ENCODE measurements around the gene LIX1L. TPM values are rescaled to one million over a fixed set of nuclear protein-coding genes. Genes with fewer than 3 reads are reported as not detected.

Gene LIX1L
- total and polyA plus RNA-seq, 2 of the 13 experiments (the other 11 are each of a cell fraction or from before 2014, with no cell fraction given): 8.1 to 24.9 TPM

- TF ChIP-seq KLF12 (CRISPR knock-in tag; IDR thresholded peaks at IDR 0.05; ENCODE audit: borderline replicate concordance): no peak
- TF ChIP-seq, protein P1, sequence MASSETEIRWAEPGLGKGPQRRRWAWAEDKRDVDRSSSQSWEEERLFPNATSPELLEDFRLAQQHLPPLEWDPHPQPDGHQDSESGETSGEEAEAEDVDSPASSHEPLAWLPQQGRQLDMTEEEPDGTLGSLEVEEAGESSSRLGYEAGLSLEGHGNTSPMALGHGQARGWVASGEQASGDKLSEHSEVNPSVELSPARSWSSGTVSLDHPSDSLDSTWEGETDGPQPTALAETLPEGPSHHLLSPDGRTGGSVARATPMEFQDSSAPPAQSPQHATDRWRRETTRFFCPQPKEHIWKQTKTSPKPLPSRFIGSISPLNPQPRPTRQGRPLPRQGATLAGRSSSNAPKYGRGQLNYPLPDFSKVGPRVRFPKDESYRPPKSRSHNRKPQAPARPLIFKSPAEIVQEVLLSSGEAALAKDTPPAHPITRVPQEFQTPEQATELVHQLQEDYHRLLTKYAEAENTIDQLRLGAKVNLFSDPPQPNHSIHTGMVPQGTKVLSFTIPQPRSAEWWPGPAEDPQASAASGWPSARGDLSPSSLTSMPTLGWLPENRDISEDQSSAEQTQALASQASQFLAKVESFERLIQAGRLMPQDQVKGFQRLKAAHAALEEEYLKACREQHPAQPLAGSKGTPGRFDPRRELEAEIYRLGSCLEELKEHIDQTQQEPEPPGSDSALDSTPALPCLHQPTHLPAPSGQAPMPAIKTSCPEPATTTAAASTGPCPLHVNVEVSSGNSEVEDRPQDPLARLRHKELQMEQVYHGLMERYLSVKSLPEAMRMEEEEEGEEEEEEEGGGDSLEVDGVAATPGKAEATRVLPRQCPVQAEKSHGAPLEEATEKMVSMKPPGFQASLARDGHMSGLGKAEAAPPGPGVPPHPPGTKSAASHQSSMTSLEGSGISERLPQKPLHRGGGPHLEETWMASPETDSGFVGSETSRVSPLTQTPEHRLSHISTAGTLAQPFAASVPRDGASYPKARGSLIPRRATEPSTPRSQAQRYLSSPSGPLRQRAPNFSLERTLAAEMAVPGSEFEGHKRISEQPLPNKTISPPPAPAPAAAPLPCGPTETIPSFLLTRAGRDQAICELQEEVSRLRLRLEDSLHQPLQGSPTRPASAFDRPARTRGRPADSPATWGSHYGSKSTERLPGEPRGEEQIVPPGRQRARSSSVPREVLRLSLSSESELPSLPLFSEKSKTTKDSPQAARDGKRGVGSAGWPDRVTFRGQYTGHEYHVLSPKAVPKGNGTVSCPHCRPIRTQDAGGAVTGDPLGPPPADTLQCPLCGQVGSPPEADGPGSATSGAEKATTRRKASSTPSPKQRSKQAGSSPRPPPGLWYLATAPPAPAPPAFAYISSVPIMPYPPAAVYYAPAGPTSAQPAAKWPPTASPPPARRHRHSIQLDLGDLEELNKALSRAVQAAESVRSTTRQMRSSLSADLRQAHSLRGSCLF (CRISPR knock-in tag; IDR thresholded peaks at IDR 0.05; ENCODE audit: borderline replicate concordance): no peak
- peak; percentile 66 for TF ChIP-seq POLR2G (IDR thresholded peaks at IDR 0.05; ENCODE audit: low read depth, low read length)
- TF ChIP-seq HNRNPK (IDR thresholded peaks at IDR 0.05; ENCODE audit: low read depth, low read length, poor library complexity, severe bottlenecking): peak; percentile 74
- TF ChIP-seq ZKSCAN5 (CRISPR knock-in tag; IDR thresholded peaks at IDR 0.05): no peak
- TF ChIP-seq, protein P2, sequence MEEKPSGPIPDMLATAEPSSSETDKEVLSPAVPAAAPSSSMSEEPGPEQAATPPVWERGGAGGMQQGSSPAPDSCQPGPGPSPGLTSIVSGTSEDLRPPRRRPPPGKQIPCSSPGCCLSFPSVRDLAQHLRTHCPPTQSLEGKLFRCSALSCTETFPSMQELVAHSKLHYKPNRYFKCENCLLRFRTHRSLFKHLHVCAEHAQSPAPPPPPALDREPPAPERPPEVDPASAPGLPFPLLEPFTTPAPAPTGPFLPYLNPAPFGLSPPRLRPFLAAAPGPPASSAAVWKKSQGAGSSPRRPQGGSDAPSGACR (CRISPR knock-in tag; IDR thresholded peaks at IDR 0.05): no peak
- TF ChIP-seq IKZF1 (IDR thresholded peaks at IDR 0.05): no peak
- TF ChIP-seq MIXL1 (CRISPR knock-in tag; IDR thresholded peaks at IDR 0.05): no peak
- TF ChIP-seq CBX1 (IDR thresholded peaks at IDR 0.05; ENCODE audit: low read depth): peak; percentile 37
- TF ChIP-seq ZNF724P (CRISPR knock-in tag; IDR thresholded peaks at IDR 0.05; ENCODE audit: borderline replicate concordance): no peak
- TF ChIP-seq, protein P3, sequence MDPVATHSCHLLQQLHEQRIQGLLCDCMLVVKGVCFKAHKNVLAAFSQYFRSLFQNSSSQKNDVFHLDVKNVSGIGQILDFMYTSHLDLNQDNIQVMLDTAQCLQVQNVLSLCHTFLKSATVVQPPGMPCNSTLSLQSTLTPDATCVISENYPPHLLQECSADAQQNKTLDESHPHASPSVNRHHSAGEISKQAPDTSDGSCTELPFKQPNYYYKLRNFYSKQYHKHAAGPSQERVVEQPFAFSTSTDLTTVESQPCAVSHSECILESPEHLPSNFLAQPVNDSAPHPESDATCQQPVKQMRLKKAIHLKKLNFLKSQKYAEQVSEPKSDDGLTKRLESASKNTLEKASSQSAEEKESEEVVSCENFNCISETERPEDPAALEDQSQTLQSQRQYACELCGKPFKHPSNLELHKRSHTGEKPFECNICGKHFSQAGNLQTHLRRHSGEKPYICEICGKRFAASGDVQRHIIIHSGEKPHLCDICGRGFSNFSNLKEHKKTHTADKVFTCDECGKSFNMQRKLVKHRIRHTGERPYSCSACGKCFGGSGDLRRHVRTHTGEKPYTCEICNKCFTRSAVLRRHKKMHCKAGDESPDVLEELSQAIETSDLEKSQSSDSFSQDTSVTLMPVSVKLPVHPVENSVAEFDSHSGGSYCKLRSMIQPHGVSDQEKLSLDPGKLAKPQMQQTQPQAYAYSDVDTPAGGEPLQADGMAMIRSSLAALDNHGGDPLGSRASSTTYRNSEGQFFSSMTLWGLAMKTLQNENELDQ (CRISPR knock-in tag; IDR thresholded peaks at IDR 0.05; ENCODE audit: borderline replicate concordance): no peak
- TF ChIP-seq PHF8 (CRISPR knock-in tag; IDR thresholded peaks at IDR 0.05): peak; percentile 58
- no peak for TF ChIP-seq TAF1 (CRISPR knock-in tag; IDR thresholded peaks at IDR 0.05)
- TF ChIP-seq MTERF4 (CRISPR knock-in tag; IDR thresholded peaks at IDR 0.05): no peak; the same call in 1 of the 2 replicates
- TF ChIP-seq NRL (CRISPR knock-in tag; IDR thresholded peaks at IDR 0.05; ENCODE audit: borderline replicate concordance): peak; percentile 36; the same call in 1 of the 2 replicates
- no peak; the same call in 1 of the 2 replicates for TF ChIP-seq ZNF543 (CRISPR knock-in tag; IDR thresholded peaks at IDR 0.05)
- no peak for TF ChIP-seq ZNF101 (CRISPR knock-in tag; IDR thresholded peaks at IDR 0.05; ENCODE audit: borderline replicate concordance, low read depth)
- no peak for TF ChIP-seq MBD4 (IDR thresholded peaks at IDR 0.05; ENCODE audit: borderline replicate concordance, low read length)
- no peak for TF ChIP-seq ZNF879 (CRISPR knock-in tag; IDR thresholded peaks at IDR 0.05)
These were observed 39.4 kb downstream of the LIX1L start, which contains the start of gene PEX11B (continued) for GRCh38 chr1:145918144-145918991.

Measured in HepG2 (cell line).